ENCODE measurements around the gene TYW1B.
"Not testable (repeated sequence)": the region's sequence is repeated elsewhere in the genome, so short reads cannot be mapped to it uniquely, and the experiment has no call there.

The TYW1B gene

DNA sequence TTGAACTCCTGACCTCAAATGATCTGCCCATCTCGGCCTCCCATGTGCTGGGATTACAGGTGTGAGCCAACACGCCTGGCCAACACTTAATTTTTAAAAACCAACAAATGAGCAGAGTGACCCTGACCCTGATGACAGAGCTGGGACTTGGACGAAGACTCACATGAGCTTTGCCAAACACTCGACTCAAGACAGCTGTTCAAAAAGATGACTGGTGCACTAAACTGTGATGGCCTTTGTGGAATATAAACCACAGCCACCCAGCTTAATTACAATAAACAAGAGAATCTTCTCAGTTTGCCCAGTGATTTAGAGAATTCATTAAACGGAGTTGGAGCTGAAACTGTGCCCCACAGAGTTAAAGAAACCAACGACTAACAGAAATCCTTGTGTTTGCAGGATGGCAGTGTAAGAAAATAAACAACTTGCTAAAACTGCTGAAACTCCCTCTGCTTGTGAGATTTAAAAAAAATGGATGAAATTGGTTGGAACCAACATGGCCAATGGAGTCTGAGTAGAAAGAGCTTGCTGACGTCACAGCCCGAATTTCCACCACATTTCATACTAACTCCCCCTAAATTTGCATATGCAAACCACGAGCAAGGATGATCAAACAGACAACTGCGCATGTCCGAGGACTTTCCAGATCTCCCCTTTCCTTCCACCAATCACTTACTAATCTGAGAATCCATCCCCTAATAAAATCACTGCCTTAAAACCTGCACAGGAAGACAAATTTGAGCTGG lies 209.4 kb downstream of the TYW1B start:
- DNase-seq: not testable (repeated sequence)

GRCh38 chr7:72609761-72610160 lies 218.2 kb downstream of the TYW1B start:
- DNase-seq: not testable (repeated sequence)

DNA sequence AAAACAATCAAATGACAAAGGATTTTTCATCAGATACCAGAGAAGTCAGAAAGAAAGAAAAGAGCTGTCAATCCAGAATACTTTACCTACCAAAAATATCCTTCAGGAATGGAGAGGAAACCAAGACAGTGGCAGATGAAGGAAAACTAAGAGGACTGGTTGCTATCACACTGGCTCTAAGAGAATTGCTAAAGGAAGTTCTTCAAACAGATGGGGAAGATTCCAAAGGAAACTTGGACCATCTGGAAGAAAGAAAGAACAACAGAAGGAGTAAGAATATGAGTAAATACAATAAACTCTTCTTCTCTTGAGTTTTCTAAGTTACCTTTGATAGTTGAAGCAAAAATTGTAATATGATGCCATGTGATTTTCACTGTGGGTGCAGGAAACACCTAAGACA lies 220.0 kb downstream of the TYW1B start:
- not testable (repeated sequence) for DNase-seq

DNA sequence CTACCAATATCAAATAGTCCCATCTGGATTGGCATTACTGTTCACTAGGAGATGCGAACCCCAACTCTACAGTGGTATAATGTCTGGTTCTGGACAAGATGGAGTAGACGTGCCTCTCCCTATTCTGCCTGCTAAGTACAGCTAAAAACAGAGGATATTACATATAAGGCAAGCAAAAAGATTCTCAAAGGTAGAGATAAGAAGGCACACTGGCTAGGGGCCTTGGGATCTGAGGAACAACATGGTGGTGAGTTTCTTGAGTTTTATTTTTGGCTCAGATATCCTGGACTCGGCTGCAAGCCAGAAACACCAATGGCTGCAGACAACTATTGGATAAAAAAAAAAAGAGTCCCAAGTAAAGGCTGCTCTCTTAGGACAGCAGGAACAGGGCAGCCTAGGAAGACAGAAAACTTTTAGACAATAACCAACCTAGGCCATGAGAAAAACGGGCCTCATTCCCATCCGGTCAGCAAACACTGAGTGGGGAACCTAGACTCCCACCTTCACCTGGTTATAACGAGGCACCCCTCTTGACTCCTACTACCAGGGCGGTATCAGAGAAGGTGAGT lies 222.1 kb downstream of the TYW1B start:
- not testable (repeated sequence) for DNase-seq

DNA sequence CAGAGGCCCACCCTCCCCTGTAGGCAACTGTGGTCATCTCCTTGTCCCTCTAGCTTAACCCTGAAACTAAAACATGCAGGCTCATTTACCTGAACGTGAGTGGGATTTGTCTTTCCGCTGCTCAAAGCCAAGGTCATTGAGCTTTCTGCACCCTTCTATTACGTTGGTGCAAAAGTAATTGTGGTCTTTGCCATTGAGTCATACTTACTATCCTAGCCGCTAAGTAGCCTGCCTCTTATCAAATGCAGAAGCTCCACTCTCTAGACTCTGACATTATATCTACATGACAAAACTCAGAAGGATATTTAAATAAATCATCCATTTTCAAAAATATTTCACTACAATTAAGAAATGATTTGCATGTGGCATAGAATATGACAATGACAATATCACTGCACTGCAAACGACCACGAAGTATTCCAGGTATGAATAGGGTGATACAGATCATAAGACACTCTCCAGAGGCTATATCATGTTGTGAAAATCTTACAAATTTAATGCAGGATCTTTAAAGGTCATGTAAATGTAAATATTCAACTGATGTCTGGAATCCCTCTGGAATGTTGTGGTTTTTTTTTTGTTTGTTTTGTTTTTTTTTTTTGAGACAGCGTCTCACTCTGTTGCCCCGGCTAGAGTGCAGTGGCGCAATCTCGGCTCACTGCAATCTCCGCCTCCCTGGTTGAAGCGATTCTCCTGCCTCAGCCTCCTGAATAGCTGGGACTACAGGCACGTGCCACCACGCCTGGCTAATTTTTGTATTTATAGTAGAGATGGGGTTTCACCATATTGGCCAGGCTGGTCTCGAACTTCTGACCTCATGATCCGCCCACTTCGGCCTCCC lies 223.0 kb downstream of the TYW1B start:
- DNase-seq: not testable (repeated sequence)

GRCh38 chr7:72603476-72603875 lies 224.5 kb downstream of the TYW1B start:
- not testable (repeated sequence) for DNase-seq

DNA sequence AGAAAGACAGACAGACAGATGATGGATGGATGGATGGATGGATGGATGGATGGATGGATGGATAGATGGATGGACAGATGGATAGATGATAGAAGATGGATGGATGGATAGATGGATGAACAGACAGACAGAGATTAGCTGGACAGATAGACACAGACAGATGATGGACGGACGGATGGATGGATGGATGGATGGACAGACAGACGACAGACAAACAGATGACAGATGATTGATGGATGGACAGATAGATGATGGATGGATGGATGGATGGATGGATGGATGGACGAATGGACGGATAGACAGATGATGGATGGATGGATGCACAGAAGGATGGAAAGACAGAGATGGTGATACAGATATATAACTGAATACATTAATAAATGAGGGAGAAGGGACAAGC lies 224.9 kb downstream of the TYW1B start:
- no peak for DNase-seq

DNA sequence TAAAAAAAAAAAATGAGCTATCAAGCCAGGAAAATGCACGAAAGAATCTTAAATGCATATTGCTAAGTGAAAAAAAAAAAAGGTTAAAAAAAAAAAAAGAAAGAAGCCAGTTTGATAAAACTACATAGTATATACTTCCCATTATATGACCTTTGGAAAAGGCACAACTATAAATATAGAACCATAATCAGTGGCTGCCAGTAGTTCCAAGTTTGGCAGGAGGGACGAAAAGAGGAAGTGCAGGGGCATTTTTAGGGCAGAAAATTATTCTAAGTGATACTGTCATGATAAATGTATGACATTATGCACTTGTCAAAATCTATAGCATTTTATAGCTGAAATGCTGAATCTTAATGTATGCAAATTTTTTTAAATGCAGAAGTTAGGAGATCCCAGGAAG lies 226.3 kb downstream of the TYW1B start:
- DNase-seq: not testable (repeated sequence)

DNA sequence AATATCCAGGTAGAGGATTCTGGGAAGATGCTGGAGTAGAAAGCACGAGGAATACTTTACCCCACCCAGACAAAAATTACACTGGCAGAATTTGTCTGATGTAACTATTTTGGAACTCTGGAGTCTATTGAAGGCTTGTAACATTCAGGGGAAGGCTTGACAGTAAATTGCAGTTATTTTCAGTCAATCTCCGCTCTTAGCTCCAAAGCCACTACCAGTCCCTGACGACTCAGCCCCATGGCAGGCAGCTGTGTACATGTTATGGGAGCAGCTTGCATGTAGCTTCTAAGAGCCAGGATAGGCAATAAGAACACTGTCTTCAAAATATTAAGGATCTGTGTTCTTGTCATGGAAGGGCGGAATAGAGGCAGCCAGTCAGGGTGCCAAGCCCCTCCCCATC lies 238.0 kb downstream of the TYW1B start:
- DNase-seq: not testable (repeated sequence)

- DNase-seq: not testable (repeated sequence)
These were observed 240.7 kb downstream of the TYW1B start for GRCh38 chr7:72587267-72587666.

DNA sequence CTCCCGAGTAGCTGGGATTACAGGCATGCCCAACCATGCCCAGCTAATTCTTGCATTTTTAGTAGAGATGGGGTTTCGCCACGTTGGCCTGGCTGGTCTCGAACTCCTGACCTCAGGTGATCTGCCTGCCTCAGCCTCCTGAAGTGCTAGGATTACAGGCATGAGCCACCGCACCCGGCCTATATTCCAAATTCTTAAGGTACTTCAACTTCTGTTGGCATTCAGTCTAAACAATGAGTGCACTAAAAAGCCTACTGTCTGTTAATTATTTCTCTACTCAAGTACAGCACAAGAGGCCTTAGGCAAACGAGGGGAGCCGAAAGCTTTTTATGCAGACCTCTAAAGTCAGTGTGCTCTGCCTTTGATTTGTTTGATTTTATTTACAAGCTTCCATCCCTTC lies 243.4 kb downstream of the TYW1B start:
- not testable (repeated sequence) for DNase-seq

DNA sequence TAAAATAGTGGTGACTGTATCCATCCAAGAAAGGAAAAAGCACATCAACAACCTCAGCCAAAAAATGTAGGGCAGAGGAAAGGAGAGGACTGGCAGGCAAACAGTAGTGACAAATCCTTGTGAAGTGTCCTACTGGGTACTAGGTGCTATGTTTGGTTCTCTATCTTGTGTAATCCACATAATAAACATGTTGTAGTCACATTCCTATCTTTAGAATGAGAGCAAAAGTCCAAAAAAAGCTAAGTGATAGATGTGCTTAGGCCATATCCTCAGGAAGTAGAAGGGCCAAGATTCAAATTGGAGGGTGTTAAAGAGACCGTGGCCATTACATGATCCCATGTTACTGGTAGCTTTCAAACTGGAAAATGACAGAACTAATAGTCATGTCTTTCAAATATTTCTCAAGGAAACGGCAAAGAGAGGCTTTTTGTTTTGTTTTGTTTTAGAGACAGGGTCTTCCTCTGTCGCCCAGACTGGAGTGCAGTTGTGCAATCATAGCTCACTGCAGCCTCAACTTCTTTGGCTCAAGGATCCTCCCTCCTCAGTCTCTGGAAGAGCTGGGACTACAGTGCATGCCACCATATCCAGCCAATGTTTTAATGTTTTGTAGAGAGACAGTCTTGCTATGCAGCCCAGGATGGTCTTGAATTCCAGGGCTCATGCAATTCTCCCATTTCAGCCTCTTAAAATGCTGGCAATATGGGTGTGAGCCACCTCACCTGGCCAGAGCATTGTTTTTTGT lies 244.2 kb downstream of the TYW1B start:
- DNase-seq: not testable (repeated sequence)

- not testable (repeated sequence) for DNase-seq
These were observed 247.7 kb downstream of the TYW1B start for GRCh38 chr7:72580142-72580770.

- DNase-seq: no peak
These were observed 250.9 kb downstream of the TYW1B start for GRCh38 chr7:72577107-72577506.

GRCh38 chr7:72561988-72562387 lies 266.0 kb downstream of the TYW1B start:
- not testable (repeated sequence) for DNase-seq

GRCh38 chr7:72559546-72559945 lies 268.5 kb downstream of the TYW1B start:
- DNase-seq: not testable (repeated sequence)

GRCh38 chr7:72556733-72557132 lies 271.3 kb downstream of the TYW1B start:
- not testable (repeated sequence) for DNase-seq

DNA sequence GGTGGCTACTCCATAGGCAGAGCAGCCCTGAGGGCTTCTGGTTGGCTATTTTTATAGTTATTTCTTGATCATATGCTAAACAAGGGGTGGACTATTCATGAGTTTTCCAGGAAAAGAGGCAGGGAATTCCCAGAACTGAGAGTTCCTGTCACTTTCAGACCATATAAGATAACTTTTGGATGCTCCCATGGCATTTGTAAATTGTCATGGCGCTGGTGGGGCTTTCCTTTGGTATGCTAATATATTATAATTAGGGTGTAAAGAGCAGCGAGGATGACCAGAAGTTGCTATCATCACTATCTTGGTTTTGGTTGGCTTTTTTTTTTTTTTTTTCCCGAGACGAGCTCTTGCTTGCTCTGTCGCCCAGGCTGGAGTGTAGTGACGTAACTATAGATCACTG lies 272.8 kb downstream of the TYW1B start:
- not testable (repeated sequence) for DNase-seq

GRCh38 chr7:72554401-72554800 lies 273.6 kb downstream of the TYW1B start:
- DNase-seq: not testable (repeated sequence)

DNA sequence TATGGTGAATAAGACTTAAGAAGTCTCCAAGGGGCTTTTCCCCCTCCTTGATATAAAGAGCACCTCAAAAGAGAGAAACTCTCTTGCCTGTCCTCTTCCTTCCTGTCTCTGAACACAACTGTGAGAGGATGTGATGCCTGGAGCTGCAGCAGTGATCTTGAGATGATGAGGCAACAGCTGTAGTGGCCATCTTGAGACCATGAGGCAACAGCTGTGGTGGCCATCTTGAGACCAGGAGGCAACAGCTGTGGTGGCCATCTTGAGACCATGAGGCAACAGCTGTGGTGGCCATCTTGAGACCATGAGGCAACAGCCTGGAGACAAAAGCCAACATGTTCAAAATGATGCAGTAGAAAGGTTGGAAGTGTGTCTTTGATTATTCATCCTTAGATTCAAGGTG lies 277.5 kb downstream of the TYW1B start:
- not testable (repeated sequence) for DNase-seq

GRCh38 chr7:72546586-72547237 lies 281.3 kb downstream of the TYW1B start:
- DNase-seq: not testable (repeated sequence)

GRCh38 chr7:72544531-72544930 lies 283.5 kb downstream of the TYW1B start:
- not testable (repeated sequence) for DNase-seq
